IMR-90 (cell line): ENCODE data around the gene RBL2. TPM values are rescaled to one million over a fixed set of nuclear protein-coding genes. Genes with fewer than 3 reads are reported as not detected.

Experiments
- microRNA-seq, 2 experiments: library from miRNA; stranded (forward) in 1 of 2; unstranded in 1 of 2; fragments of 10-50 nt in 1 of 2; fragments of <30 nt in 1 of 2; gene quantifications in 1 of 2; microRNA quantifications in 1 of 2; one replicate each; pipeline versions ENCODE3 to v1.1.0; 2013 to 2020; ENCODE audit not compliant: insufficient read depth in 1 of 2, insufficient read length in 1 of 2, unreplicated experiment in 1 of 2
- polyA plus RNA-seq, 3 experiments: library from polyadenylated mRNA; depleted of rRNA; stranded (reverse); fragments of >200 nt; gene quantifications; 2 replicates each; pipeline ENCODE4 v1.2.3, GENCODE V29; 2012; ENCODE audit warnings: low replicate concordance in 1 of 3
- small RNA-seq, 5 experiments: library from RNA; depleted of rRNA; stranded (forward); fragments of <200 nt; gene quantifications; one replicate each; pipeline ENCODE3, GENCODE V24; 2012
- total RNA-seq: library from RNA; depleted of rRNA; stranded (reverse); fragments of >200 nt; gene quantifications from 2 replicates; pipeline ENCODE4 v1.2.3, GENCODE V29; 2012; rRNA removed

The RBL2 gene
- total and polyA plus RNA-seq, 2 of the 4 experiments (the other 2 are of a cell fraction) = 19.7 to 23.4 TPM

Small RNAs within 50 kb of the gene (microRNA-seq; reads per million reads assigned to microRNA genes)
- gene RNU6-1153P (ENCODE audit: insufficient read depth, insufficient read length) = not detected

Small RNAs within 50 kb of the gene (small RNA-seq; reads per million reads assigned to genes)
- 0 to 0.60 (median 0) reads per million in 5 experiments for gene RNU6-1153P

Other genes with a start within 250 kb of the RBL2 start
- 18.9 and 19.9 TPM in 2 replicates for gene AKTIP, start 68.7 kb downstream of the RBL2 start, total RNA-seq
- 14.0 and 17.7 TPM in 2 replicates for gene AKTIP, start 68.7 kb downstream of the RBL2 start, polyA plus RNA-seq (2012; rRNA removed)